Measurements from ENCODE around the gene LRRC75A. TPM values are rescaled to one million over a fixed set of nuclear protein-coding genes. Genes with fewer than 3 reads are reported as not detected.

LRRC75A gene
- total RNA-seq, 1 donor from 2014 or later, result 2.3 TPM

DNA sequence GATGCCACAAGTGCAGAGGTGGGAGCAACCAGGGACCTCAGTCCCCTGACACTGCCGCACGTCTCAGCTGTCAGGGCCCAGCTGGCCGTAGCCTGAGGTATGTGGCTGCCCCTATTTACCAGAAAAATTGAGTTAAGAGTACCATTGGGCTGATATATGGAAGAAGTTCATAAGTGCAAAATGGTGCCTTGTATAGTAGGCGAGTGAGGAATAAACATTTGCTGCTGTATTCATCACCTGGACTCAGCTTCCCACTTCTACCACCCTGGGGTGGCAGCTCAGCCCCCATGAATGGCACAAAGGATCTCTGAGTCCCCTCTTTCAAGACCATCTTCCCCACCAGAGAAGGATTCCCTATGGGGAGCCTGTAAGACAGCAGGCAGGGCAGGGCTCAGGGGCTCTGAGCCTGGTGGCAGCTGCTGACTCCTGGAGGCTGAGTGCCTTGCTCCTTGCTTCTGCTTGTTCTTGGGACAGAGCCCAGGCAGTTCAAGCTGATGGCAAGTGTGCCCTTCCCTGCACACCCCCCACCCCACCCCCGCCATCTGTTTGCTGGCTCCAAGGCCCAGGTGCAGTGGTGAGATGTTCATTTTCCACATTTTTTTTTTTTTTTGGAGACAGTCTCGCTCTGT, 47.6 kb downstream of the LRRC75A start:
- Mint-ChIP-seq H3K4me3 (ENCODE audit: unreplicated experiment) (no peak overlapping the region), H3K9me3 (ENCODE audit: low read depth) (no peaks in the 10 kb centered on the region), H3K4me1 (ENCODE audit: low read depth) (peaks cover 42% of the 10 kb centered on the region), H3K27ac (ENCODE audit: unreplicated experiment) (no peak overlapping the region), H3K27me3 (ENCODE audit: low read depth) (no peaks in the 10 kb centered on the region), H3K36me3 (ENCODE audit: low read depth) (peaks cover 22% of the 10 kb centered on the region)
- DNase-seq (ENCODE audit: low spot score), result no peak
- TF ChIP-seq, protein P1, sequence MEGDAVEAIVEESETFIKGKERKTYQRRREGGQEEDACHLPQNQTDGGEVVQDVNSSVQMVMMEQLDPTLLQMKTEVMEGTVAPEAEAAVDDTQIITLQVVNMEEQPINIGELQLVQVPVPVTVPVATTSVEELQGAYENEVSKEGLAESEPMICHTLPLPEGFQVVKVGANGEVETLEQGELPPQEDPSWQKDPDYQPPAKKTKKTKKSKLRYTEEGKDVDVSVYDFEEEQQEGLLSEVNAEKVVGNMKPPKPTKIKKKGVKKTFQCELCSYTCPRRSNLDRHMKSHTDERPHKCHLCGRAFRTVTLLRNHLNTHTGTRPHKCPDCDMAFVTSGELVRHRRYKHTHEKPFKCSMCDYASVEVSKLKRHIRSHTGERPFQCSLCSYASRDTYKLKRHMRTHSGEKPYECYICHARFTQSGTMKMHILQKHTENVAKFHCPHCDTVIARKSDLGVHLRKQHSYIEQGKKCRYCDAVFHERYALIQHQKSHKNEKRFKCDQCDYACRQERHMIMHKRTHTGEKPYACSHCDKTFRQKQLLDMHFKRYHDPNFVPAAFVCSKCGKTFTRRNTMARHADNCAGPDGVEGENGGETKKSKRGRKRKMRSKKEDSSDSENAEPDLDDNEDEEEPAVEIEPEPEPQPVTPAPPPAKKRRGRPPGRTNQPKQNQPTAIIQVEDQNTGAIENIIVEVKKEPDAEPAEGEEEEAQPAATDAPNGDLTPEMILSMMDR (IDR thresholded peaks at IDR 0.05), result no peak

DNA sequence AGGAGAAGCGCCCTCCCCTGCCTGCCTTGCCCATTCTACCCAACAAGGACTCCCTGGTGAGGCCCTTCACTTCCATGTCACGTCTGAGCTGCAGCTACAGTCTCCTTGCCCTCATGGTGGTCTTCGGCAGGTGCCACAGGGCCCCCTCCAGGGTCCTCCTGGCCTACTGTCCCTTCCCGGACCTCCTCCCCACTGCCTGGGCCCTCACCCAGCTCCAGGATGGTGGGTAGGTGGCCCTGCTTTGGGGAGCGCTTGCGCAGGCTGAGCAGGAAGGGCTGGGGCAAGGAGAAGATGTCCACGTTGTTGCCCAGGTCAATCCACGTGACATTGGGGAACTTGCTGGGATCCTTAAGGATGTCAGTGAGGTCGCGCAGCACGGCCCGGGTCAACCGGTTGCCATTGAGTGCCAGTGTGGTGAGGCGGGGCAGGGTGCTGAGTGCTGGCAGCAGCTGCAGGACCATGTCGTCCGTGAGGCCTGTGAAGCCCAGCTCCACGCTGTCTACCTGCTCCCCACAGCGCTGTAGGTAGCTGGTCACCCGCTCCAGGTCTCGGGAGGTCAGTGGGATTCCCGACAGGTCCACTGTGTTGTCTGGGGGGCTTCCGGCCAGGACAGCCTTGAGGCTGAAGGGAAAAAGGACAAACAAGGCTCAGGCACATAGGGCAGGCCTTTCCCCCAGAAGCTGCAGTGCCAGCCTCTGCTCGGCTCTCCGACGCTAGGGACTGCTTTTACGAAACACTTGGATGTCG, 48.3 kb downstream of the LRRC75A start:
- Mint-ChIP-seq H3K4me3 (ENCODE audit: unreplicated experiment) (no peak overlapping the region), H3K27me3 (ENCODE audit: low read depth) (no peaks in the 10 kb centered on the region), H3K4me1 (ENCODE audit: low read depth) (peaks cover 42% of the 10 kb centered on the region), H3K9me3 (ENCODE audit: low read depth) (no peaks in the 10 kb centered on the region), H3K27ac (ENCODE audit: unreplicated experiment) (no peak overlapping the region), H3K36me3 (ENCODE audit: low read depth) (peaks cover 22% of the 10 kb centered on the region)
- no peak for DNase-seq (ENCODE audit: low spot score)
- TF ChIP-seq, protein P1 (IDR thresholded peaks at IDR 0.05), result no peak

DNA sequence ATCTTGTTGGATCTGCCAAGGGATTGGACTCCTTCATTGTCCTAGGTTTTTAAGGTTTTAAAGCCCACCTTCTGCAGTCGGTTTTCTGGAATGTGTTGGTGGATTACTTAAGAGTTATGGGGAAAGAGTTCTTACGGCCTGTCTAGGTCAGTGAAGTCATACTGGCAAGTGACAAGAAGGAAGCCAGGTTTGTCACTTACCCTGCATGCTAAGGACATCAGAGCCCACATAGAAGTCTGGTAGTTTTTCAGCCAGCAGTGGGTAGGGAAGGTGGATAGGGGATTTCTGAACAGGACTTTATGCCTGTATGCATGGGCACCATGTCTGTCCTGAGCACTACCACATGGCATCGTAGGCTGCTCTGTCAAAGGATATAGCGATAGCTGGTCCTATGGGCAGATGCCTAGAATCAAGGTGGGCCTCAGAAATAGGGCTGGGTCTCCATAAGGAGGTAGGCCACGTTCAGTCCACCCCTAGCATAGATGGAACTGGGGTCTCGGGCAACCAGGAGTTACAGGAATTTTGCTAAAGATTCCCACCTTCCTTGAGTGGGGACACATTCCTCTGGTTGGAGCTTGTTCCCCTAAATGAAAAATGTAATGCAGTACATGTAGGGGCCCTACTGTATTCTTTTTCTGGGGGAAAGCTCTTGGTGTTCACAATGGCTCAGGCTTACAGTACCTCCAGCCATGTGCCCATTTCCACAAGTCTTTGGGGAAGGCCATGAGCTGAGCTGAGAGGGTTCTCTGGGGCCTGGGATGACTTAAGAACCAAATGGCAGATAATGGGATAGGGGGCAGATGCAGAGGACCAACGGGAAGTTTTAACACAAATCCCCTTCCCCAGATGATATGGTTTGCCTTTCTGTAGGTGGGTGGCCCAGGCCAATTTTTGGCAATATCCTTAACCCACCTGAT, 49.1 kb downstream of the LRRC75A start:
- DNase-seq (ENCODE audit: low spot score), result no peak
- H3K36me3 Mint-ChIP-seq (ENCODE audit: low read depth), result peaks cover 22% of the 10 kb centered on the region
- H3K4me1 Mint-ChIP-seq (ENCODE audit: low read depth), result peaks cover 48% of the 10 kb centered on the region
- no peaks in the 10 kb centered on the region for H3K27me3 Mint-ChIP-seq (ENCODE audit: low read depth)
- no peaks in the 10 kb centered on the region for H3K9me3 Mint-ChIP-seq (ENCODE audit: low read depth)
- no peak overlapping the region for H3K4me3 Mint-ChIP-seq (ENCODE audit: unreplicated experiment)
- TF ChIP-seq, protein P1 (IDR thresholded peaks at IDR 0.05), result no peak
- H3K27ac Mint-ChIP-seq (ENCODE audit: unreplicated experiment), result no peak overlapping the region

GRCh38 chr17:16442141-16442540, 49.9 kb downstream of the LRRC75A start:
- Mint-ChIP-seq H3K27me3 (ENCODE audit: low read depth) (no peaks in the 10 kb centered on the region), H3K36me3 (ENCODE audit: low read depth) (peaks cover 20% of the 10 kb centered on the region), H3K9me3 (ENCODE audit: low read depth) (no peaks in the 10 kb centered on the region), H3K4me3 (ENCODE audit: unreplicated experiment) (no peak overlapping the region), H3K27ac (ENCODE audit: unreplicated experiment) (peak overlapping the region; percentile 9), H3K4me1 (ENCODE audit: low read depth) (peaks cover 48% of the 10 kb centered on the region)
- DNase-seq (ENCODE audit: low spot score), result no peak
- TF ChIP-seq, protein P1 (IDR thresholded peaks at IDR 0.05), result no peak

Data from chondrocyte (in vitro differentiated cells).